ENCODE results near the gene PRELID2.

DNA sequence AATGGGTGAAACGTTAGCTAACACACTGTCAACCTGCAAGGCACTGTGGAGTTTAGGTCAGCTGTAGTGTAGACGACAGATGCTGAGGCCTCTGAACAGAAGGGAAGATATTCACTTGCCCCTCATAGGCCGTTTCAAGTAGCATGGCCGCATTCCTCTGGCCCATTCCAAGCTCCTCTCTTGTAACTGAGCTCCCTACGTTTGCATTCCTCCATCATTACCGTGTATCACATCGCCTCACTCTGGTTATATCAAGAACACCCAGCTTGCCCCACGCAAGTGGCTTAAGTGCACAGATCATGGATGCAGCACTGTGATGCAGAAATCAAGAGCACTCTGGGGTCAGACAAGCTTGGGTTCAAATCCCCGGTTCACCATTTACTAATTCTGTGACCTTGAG lies 43.3 kb downstream of the PRELID2 start:
- no peak for TF ChIP-seq CTCF (IDR thresholded peaks at IDR 0.05; ENCODE audit: insufficient read depth, low read depth, low read length)
- TF ChIP-seq EZH2 (IDR thresholded peaks at IDR 0.05; ENCODE audit: insufficient read depth, low read length): no peak

Data from astrocyte (in vitro differentiated cells and primary cell).